OCI-LY7 (cell line): ENCODE data around the gene ALDH6A1. TPM values are rescaled to one million over a fixed set of nuclear protein-coding genes. Genes with fewer than 3 reads are reported as not detected.

Experiments
- BruUV-seq: library from RNA; stranded (reverse); fragments of 400-500 nt; replicated peaks from 2 replicates; lab custom pipeline; 2021; lab: Mats Ljungman, UMichigan
- CTCF ChIA-PET: fragments of 300-600 bp; sonication (Branson Sonifier 250); formaldehyde crosslinking; loops from one replicate; lab custom pipeline; 2022; ENCODE audit warnings: antibody characterized with exemption; ENCODE audit not compliant: unreplicated experiment; lab: Charles Lee
- POLR2A ChIA-PET: fragments of 300-600 bp; sonication (Branson Sonifier 250); formaldehyde crosslinking; loops from one replicate; lab custom pipeline; 2022; ENCODE audit warnings: antibody characterized with exemption; lab: Charles Lee
- DNase-seq: peaks from one replicate; pipeline ENCODE4 v3.0.0-alpha.2; 2015; ENCODE audit warnings: low spot score
- H2AFZ ChIP-seq: fragments of 200-600 bp; sonication (generic), shearing (Covaris generic); 2 replicates; pipeline ENCODE4 v1.6.1; 2014; ENCODE audit warnings: mild to moderate bottlenecking, antibody characterized with exemption, low read length, moderate library complexity
- H3K27ac ChIP-seq: fragments of 200-600 bp; sonication (generic); 2 replicates; pipeline ENCODE4 v1.5.1; 2014; ENCODE audit warnings: mixed run types, low read depth, mild to moderate bottlenecking, moderate library complexity, low read length, inconsistent platforms; ENCODE audit not compliant: poor library complexity, severe bottlenecking
- H3K36me3 ChIP-seq: fragments of 200-600 bp; sonication (generic); 2 replicates; pipeline ENCODE4 v1.6.1; 2014; ENCODE audit warnings: mild to moderate bottlenecking, antibody characterized with exemption, low read length, moderate library complexity, mixed read lengths; ENCODE audit not compliant: insufficient read depth
- H3K4me1 ChIP-seq: fragments of 200-600 bp; sonication (generic); 2 replicates; pipeline ENCODE4 v1.5.1; 2014; ENCODE audit warnings: mild to moderate bottlenecking, low read length; ENCODE audit not compliant: insufficient read depth, poor library complexity, severe bottlenecking
- H3K4me2 ChIP-seq: fragments of 200-600 bp; sonication (generic); 2 replicates; pipeline ENCODE4 v1.6.1; 2014; ENCODE audit warnings: mild to moderate bottlenecking, low read length
- H3K4me3 ChIP-seq: fragments of 200-600 bp; sonication (generic); 2 replicates; pipeline ENCODE4 v1.5.1; 2014; ENCODE audit warnings: mild to moderate bottlenecking, low read depth, low read length; ENCODE audit not compliant: poor library complexity, severe bottlenecking
- H3K79me2 ChIP-seq: fragments of 200-600 bp; sonication (generic); 2 replicates; pipeline ENCODE4 v1.6.1; 2016; ENCODE audit warnings: low read depth, mild to moderate bottlenecking, low read length, moderate library complexity, mixed read lengths; ENCODE audit not compliant: insufficient read depth
- H3K9me2 ChIP-seq: fragments of 200-600 bp; sonication (generic); 2 replicates; pipeline ENCODE4 v1.6.1; 2016; ENCODE audit warnings: mild to moderate bottlenecking, low read length, mixed read lengths; ENCODE audit not compliant: insufficient read depth
- H3K9me3 ChIP-seq: fragments of 200-600 bp; sonication (generic); 2 replicates; pipeline ENCODE4 v1.6.1; 2014; ENCODE audit warnings: mild to moderate bottlenecking, mixed run types, low read length, mixed read lengths
- H4K20me1 ChIP-seq: fragments of 200-600 bp; sonication (generic); 2 replicates; pipeline ENCODE4 v1.6.1; 2014; ENCODE audit warnings: mild to moderate bottlenecking, antibody characterized with exemption, low read length, moderate library complexity, mixed read lengths; ENCODE audit not compliant: insufficient read depth
- EZH2phosphoT487 ChIP-seq: fragments of 200-600 bp; sonication (generic); IDR thresholded peaks from 2 replicates; pipeline ENCODE4 v1.6.1; 2018; ENCODE audit warnings: low read depth, borderline replicate concordance, mild to moderate bottlenecking, mixed run types, antibody characterized with exemption, low read length, moderate library complexity, mixed read lengths
- intact Hi-C: fragments of 100-400 bp; cut with micrococcal nuclease; formaldehyde crosslinking; loops from one replicate; pipeline ENCODE4 v1.10.0; 2022; ENCODE audit not compliant: unreplicated experiment
- total RNA-seq, 2 experiments: library from RNA; depleted of rRNA in 1 of 2; stranded (reverse); fragments of >200 nt in 1 of 2; shearing (Covaris generic) in 1 of 2; gene quantifications; 2 replicates each; pipeline ENCODE4 v1.2.3, GENCODE V29; 2014 to 2022
- TF ChIP-seq, protein P1 (sequence below): fragments of 200-600 bp; sonication (generic); conservative IDR thresholded peaks from 2 replicates; pipeline ENCODE4 v1.5.1; 2014; ENCODE audit warnings: mild to moderate bottlenecking, antibody characterized with exemption, low read length, moderate library complexity, mixed read lengths

ALDH6A1 gene
- total RNA-seq, 2 experiments from 2014 or later: 17.0 to 20.7 TPM

DNA sequence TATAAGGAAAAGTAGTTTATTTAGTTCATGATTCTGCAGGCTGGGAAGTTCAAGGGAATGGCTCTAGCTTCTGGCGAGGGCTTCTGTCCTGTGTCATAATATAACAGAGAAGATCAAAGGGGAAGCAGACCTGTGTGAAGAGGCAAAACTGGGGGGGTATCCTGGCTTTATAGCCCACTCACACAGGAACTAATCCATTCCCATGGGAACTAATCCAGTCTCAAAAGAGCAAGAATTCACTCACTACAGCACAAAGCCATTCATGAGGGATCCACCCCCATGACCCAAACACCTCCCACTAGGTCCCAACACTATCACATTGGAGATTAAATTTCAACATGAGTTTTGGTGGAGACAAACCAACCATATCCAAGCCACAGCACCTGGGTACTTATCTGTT is 6.9 kb downstream of the ALDH6A1 start:
- Histone ChIP-seq H3K9me3 (no peaks in the 10 kb centered on the region), H3K9me2 (no peaks in the 10 kb centered on the region), H3K36me3 (no peaks in the 10 kb centered on the region), H3K4me3 (no peak overlapping the region), H4K20me1 (no peaks in the 10 kb centered on the region), H2AFZ (no peak overlapping the region), H3K4me1 (no peaks in the 10 kb centered on the region), H3K79me2 (no peaks in the 10 kb centered on the region), H3K4me2 (no peak overlapping the region), H3K27ac (no peak overlapping the region)
- no peak for TF ChIP-seq EZH2phosphoT487
- intact Hi-C loops: no loop called here
- no TSS peak for BruUV-seq
- ChIA-PET POLR2A (interaction anchor here (0.6 kb wide), 1 partner anchor 170 kb away, joined by 4 read pairs; no protein-coding TSS in a partner anchor), CTCF (no interaction called here)
- no peak for DNase-seq

DNA sequence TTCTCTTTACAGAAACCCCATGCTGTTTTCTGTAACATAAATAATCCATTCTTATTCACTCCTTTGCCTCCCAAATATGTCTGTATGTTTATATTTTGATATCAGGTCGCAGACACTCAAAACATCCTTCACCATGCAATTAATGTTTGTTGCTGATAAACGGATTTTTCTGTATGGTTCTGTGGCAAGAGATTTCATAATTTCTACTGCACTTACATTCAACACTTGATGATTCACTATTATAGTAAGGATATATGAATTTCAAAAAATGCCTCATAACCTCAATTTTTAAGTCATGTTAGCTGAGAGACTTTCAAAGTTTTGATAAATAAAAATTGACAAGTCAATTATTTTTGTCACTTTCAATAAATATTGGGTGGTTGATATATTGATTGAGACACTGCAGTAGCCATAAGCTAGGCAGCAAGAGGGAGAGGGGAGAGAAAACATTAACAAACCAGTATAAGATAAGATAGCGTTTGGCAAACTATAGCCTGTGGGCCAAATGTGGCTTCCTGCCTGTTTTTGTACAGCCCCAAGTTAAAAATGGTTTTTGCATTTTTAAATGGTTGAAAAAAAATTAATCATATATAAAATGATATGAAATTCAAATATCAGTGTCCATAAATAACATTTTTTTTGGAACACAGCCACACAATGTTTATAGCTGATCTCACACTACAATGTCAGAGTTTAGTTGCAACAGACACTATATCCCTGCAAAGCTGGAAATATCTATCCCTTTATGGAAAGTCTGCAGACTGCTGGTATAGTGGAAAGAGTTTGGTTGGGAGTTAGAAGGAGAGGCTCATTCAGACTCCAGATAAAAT is 18.3 kb downstream of the ALDH6A1 start:
- POLR2A ChIA-PET: interaction anchor here (0.7 to 1.5 kb wide), 2 partner anchors 17 to 108 kb away, joined by 3 to 5 read pairs; no protein-coding TSS in a partner anchor
- Histone ChIP-seq H4K20me1 (no peaks in the 10 kb centered on the region), H3K27ac (no peak overlapping the region), H3K4me2 (no peak overlapping the region), H3K36me3 (no peaks in the 10 kb centered on the region), H2AFZ (no peak overlapping the region), H3K9me3 (no peaks in the 10 kb centered on the region), H3K79me2 (no peaks in the 10 kb centered on the region), H3K4me1 (no peaks in the 10 kb centered on the region), H3K4me3 (no peak overlapping the region), H3K9me2 (no peaks in the 10 kb centered on the region)
- no peak for DNase-seq
- BruUV-seq: no TSS peak
- TF ChIP-seq, protein P1, sequence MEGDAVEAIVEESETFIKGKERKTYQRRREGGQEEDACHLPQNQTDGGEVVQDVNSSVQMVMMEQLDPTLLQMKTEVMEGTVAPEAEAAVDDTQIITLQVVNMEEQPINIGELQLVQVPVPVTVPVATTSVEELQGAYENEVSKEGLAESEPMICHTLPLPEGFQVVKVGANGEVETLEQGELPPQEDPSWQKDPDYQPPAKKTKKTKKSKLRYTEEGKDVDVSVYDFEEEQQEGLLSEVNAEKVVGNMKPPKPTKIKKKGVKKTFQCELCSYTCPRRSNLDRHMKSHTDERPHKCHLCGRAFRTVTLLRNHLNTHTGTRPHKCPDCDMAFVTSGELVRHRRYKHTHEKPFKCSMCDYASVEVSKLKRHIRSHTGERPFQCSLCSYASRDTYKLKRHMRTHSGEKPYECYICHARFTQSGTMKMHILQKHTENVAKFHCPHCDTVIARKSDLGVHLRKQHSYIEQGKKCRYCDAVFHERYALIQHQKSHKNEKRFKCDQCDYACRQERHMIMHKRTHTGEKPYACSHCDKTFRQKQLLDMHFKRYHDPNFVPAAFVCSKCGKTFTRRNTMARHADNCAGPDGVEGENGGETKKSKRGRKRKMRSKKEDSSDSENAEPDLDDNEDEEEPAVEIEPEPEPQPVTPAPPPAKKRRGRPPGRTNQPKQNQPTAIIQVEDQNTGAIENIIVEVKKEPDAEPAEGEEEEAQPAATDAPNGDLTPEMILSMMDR: no peak
- TF ChIP-seq EZH2phosphoT487: no peak
- intact Hi-C loops: no loop called here
- CTCF ChIA-PET: interaction anchor here (0.6 kb wide), 1 partner anchor 728 kb away, joined by 3 read pairs; no protein-coding TSS in a partner anchor

DNA sequence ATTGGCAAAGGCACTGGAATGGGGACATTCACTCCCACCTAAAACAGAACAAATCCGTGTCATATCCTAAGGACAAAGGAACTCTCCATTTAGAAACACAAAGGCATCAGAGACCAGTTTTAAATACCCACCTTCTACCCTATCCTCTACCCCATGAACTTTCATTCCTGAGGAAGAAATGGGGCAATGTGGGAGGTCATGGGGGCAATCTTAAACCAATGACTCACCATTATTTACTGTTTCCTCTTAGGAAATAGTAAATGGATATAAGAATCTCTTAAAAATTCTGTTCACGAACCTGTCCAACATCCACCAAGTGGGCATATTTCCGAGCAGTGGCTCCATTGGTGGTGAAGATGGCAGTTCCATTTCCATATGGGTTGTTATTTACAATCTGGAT is 19.4 kb downstream of the ALDH6A1 start:
- TF ChIP-seq, protein P1: no peak
- no peak for TF ChIP-seq EZH2phosphoT487
- no peaks in the 10 kb centered on the region for H3K4me1 ChIP-seq
- no peak overlapping the region for H3K4me2 ChIP-seq
- H3K9me2 ChIP-seq: no peaks in the 10 kb centered on the region
- no peaks in the 10 kb centered on the region for H4K20me1 ChIP-seq
- H2AFZ ChIP-seq: no peak overlapping the region
- H3K36me3 ChIP-seq: no peaks in the 10 kb centered on the region
- POLR2A ChIA-PET: interaction anchor here (0.6 kb wide), 1 partner anchor 58 kb away, joined by 3 read pairs; no protein-coding TSS in a partner anchor
- H3K27ac ChIP-seq: no peak overlapping the region
- no peaks in the 10 kb centered on the region for H3K9me3 ChIP-seq
- intact Hi-C loops: no loop called here
- CTCF ChIA-PET: interaction anchor here (0.6 kb wide), 1 partner anchor 111 kb away, joined by 6 read pairs; no protein-coding TSS in a partner anchor
- no TSS peak for BruUV-seq
- no peak overlapping the region for H3K4me3 ChIP-seq
- DNase-seq: no peak
- no peaks in the 10 kb centered on the region for H3K79me2 ChIP-seq
